ENCODE results near the gene ZBTB14.

ZBTB14 gene

DNA sequence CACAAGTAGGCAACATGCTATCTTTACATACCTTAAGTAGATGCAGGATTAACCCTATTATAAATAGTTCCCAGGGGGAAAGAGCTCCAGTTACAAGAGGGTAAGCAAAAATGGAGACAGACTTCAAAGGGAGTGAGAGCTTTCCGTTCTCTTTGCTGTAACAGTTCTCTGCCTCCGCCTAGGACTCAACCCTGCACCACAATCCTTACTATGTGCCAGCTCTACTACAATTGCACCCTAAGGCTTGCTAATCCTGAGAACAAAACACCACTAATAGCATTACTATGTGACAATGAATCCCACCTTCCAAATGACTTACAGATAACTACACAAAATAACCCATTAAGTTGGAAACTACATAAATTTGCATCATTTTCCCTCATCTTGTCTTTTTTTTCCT, 7.7 kb downstream of the ZBTB14 start:
- no peak for DNase-seq

- DNase-seq: no peak
Observed at GRCh38 chr18:5286525-5286924, 9.0 kb downstream of the ZBTB14 start.

DNA sequence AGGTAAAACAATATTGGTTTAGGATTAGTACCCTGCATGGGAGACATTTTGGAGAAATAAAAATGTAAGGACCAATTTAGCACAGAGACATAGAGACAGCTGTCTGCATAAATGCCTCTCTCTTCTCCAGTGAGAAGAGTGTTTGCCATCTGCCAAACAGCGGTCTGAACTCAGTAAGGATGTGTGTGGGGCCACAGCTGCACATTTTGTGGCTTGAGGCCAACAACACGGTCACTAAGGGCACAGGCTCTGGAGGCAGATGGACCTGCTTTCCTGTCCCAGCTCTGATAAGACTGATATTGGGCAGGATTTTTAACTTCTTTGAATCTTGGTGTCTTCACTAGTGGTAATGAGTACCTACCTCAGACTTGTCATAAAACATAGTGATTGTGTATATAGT, 10.2 kb downstream of the ZBTB14 start:
- DNase-seq: no peak

DNA sequence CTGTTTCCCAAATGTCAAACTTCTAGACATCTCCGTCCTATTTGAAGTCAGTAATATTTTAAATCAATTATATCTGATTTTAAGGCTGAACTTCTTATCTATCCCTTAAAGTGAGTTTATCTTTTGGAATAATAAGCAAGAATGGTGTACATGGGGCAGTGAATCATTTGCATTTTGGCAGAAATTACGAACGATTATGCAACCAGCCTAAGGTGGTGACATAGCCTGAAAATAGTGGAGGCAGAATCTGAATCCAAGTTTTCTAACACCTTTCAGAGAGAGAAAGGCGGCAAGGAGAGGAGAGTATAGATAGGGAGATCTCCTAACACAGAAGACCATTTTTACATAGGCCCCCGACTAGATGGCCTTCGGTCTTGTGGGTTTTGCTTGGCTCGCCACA, 10.7 kb downstream of the ZBTB14 start:
- DNase-seq: no peak

- DNase-seq: no peak
Observed at GRCh38 chr18:5282770-5283169, 12.8 kb downstream of the ZBTB14 start.

DNA sequence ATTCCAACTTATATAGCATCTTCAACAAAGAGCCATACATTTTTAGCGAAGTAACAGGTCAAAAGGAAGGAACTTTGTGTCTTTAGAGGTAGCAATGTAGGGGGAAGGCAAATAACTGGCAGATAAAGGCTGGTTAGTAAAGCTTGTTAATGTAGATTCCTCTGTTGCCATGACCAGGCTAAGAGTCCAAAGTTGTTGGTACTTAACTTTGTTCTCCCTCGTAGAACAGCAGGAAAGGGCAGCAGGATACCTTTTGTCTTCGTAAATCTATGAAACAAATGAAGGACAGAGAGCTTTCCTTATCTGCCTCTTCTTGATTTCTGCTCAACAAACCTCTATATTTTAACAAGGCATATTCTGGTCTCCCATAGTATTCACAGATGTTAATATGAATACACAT, 18.6 kb downstream of the ZBTB14 start:
- DNase-seq: no peak

- no peak for DNase-seq
Observed at GRCh38 chr18:5275872-5276271, 19.7 kb downstream of the ZBTB14 start.

DNA sequence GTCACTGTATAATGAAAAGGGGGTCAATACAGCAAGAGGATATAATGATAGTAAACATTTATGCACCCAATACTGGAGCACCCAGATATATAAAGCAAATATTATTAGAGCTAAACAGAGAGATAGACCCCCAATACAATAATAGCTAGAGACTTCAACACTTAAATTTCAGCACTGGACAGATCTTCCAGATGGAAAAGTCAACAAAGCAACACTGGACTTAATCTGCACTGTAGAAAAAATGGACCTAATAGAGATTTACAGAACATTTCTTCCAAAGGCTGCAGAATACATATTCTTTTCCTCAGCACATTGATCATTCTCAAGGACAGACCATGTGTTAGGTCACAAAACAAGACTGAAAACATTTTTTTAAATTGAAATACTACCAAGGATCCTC, 26.7 kb downstream of the ZBTB14 start:
- no peak for DNase-seq

GRCh38 chr18:5266721-5267120, 28.8 kb downstream of the ZBTB14 start:
- no peak for DNase-seq

DNA sequence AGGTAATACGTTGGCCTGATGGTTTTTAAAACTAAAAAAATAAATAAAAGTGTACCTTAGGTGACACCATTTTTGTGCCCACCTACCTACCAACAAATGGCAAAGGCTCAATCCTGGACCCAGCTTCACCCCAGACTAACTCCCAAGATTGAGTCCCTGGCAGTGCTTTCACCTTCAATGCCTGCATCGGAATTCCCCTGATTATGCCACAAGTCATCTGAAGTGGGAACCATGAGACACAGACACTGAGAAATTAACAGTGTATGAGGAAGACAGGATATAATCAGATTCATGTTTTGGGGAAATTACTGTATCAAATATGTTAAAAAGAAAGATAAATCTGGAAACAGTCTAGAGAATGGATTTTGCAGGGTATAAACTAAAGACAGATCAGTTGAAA, 41.6 kb downstream of the ZBTB14 start:
- no peak for DNase-seq

- DNase-seq: no peak
Observed at GRCh38 chr18:5251117-5251516, 44.4 kb downstream of the ZBTB14 start.

DNA sequence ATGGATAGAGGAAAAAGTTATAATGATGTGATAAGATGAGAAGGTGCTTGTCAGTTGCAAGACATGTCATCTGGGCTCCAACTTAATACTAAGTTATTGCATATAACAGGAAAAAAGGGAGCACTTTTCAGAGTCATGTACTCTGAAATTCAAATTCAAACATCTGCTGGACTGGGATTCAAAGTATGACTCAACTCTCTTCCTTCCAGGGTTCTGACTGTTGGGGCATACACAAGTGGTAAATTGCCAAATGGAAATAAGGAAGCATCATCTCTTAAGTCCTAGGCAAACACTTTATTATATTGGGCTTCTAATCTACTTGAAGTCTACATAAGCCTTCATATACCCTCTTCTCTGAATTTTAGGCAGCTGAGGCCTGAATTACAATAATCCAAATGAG, 44.9 kb downstream of the ZBTB14 start:
- no peak for DNase-seq

GRCh38 chr18:5244941-5245340, 50.6 kb downstream of the ZBTB14 start:
- no peak for DNase-seq

GRCh38 chr18:5239447-5239846, 56.1 kb downstream of the ZBTB14 start:
- DNase-seq: no peak
